HG02870 (cell line): ENCODE results near the gene IMP3.
"Not testable (repeated sequence)": the region's sequence is repeated elsewhere in the genome, so short reads cannot be mapped to it uniquely, and the experiment has no call there.

Experiments used
- ATAC-seq: cut with Tn5 transposase; IDR thresholded peaks from one replicate; pipeline ENCODE4 v1.9.1; 2021; ENCODE audit warnings: mild to moderate bottlenecking, moderate library complexity; ENCODE audit not compliant: unreplicated experiment

Gene IMP3, protein sequence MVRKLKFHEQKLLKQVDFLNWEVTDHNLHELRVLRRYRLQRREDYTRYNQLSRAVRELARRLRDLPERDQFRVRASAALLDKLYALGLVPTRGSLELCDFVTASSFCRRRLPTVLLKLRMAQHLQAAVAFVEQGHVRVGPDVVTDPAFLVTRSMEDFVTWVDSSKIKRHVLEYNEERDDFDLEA

DNA sequence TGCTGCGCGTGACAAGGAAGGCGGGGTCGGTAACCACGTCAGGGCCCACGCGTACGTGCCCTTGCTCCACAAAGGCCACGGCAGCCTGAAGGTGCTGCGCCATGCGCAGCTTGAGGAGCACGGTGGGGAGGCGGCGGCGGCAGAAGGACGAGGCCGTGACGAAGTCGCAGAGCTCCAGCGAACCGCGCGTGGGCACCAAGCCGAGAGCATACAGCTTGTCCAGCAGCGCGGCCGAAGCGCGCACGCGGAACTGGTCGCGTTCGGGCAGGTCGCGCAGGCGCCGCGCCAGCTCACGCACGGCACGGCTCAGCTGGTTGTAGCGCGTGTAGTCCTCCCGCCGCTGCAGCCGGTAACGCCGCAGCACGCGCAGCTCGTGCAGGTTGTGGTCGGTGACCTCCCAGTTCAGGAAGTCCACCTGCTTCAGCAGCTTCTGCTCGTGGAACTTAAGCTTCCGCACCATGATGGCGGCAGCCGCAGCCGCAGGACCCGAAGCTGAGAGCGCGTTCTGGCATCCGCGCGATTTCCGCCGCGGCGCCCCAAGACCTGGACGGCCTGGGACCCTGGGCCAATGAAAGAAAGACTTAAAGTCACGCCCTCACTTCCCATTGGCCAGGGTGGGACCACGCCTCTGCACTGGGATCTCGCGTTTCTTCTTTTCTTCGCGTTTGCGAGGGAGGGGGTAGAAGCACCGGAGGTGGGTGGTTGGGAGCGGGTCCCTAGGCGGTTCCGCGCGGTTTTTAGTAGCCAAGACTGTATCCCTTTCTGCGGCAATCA is at the start of gene IMP3:
Gene IMP3, minus strand, starts transcription at position 516 of the 774 bp plus-strand sequence. Its CDS starts 56 bp downstream, at position 460.
- peak; percentile 89 for ATAC-seq

DNA sequence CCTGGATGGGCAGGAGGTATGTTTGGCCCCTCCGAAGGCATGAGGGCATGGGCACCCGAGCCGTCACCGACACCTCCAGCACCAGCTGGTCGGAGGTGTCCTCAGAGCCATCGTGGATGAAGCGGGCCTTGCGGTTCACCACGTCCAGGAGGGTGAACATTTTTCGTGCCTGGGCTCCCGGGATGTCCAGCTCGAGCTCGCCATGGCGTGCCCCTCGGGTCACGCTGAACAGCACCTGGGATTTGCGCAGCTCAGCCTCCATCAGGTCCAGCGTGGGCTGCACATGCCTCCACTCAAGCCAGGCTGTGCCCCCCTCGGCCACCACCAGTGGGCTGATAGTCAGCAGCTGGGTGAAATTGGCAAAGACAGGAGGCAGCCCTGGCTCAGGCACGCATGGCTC is 49.4 kb upstream of the IMP3 start:
- not testable (repeated sequence) for ATAC-seq

DNA sequence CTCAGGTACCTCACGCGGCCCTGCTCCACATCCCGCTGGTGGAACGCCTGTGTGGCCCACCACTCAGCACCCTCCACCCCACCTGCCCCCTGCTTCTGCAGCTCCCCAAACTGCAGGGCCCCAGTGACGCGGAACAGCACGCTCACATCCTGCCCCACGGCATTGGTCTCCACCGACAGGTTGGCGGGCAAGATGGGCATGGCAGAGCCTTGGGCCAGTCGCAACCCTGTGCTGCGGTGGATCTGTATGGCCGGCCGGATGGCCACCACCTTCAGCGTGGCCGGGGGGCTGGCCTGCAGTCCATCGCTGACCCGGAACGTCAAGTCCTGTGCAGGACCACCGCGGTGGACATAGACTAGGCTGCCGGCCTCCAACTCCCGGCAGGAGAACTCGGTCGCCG is 48.8 kb upstream of the IMP3 start:
- ATAC-seq: no peak

DNA sequence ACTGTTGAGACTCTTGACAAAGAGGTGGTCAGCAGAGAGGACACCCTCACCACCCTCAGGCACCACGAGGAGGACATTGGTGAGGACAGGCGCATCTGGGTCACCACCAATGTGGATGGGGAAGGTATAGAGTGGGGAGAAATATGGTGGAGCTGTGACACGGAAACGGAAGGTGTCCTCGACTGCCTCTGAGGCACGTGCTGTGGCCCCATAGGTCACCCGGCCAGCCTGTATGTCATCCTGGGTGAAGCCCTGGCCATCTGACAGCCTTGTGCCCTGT is 48.2 kb upstream of the IMP3 start:
- ATAC-seq: no peak

DNA sequence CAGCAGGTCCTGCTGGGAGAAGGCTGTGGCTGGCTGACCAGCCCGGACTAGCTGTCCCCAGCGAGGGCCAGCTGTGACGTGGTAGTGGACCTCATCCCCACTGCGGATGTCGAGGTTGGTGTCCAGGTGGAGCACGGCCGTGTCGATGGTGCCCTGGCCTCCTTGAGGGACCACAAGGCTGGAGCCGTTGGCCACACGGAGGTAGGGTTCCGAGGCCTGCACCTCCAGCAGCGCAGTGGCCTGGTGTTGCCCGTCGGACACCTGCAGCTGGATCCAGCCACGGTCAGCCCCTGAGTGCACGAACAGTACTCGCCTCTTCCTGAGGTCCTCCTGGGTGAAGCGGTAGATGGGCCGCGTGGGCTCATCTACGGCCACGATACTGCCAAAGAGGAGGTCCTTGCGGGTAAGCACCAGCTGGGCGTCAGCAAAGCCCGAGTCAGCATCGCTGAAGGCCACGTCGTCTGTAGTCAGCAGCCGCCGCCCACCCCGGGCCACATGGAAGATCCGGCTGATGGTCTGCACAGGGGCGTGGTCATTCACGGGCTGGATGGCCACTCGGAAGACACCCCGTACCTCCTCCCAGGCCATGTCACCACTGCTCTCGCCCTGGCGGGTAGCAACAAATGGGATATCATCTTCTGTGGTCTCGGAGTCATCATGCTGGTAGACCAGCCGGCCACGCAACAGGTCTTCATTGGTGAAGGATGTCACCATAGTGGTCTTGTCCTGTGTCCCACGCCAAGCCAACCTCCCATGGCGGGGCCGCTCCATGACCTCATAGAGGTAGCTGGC is 47.7 kb upstream of the IMP3 start:
- no peak for ATAC-seq

DNA sequence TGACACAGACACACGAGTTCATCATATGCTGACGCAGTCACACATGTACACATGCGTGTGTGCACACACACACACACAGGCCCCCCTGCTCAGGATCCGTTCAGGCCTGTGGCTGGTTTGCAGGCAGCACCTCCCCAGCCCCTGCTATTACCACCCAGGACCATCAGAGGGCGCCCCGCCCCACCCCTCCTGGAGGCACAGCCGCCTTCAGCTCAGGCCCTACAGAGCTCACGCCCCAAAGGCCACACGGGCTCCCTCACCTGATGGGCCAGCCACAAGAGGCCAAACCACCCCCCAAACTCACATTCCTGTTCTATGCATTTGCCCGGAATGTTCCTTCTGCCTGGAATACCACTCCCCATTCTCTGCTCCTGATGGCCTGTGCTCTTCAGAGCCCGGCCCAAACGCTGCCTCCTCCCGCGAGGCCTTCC is 46.2 kb upstream of the IMP3 start:
- ATAC-seq: not testable (repeated sequence)

DNA sequence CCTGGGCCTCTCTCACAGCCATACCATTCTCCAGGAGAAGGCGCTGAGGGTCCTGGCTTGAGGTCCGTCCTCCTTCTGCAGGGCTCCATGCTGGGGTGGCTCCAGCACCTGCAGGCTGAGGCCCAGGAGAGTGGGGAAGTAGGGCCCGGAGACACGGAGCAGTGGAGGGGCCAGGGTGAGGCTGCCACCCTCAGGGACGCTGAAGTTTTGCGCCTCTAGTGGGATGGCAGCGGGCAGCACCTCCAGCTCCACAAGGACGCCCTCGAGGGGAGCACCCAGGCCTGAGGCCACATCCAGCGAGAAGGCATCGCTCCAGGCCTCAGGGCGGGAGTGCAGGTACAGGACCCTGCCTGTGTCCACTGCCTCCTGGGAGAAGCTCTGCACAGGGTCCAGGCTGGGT is 45.2 kb upstream of the IMP3 start:
- ATAC-seq: no peak

DNA sequence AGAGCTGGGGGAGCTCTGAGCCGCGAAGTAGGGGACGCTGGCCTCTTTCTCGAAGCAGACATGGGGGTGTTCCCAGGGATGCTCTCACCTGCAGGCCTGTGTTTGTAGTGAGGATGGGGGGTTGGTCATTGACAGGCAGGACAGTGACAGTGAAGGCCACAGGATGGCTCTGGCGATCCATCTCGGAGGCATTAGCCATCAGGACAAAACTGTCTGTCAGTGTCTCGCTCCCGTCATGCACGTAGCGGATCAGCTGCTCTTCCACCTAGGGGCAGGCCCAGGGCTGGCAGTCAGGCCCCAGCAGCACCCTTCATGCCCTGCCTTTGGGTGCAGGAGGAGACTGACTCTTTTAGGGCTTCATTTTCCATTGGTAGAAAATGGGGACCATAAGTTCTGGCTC is 44.6 kb upstream of the IMP3 start:
- no peak for ATAC-seq

DNA sequence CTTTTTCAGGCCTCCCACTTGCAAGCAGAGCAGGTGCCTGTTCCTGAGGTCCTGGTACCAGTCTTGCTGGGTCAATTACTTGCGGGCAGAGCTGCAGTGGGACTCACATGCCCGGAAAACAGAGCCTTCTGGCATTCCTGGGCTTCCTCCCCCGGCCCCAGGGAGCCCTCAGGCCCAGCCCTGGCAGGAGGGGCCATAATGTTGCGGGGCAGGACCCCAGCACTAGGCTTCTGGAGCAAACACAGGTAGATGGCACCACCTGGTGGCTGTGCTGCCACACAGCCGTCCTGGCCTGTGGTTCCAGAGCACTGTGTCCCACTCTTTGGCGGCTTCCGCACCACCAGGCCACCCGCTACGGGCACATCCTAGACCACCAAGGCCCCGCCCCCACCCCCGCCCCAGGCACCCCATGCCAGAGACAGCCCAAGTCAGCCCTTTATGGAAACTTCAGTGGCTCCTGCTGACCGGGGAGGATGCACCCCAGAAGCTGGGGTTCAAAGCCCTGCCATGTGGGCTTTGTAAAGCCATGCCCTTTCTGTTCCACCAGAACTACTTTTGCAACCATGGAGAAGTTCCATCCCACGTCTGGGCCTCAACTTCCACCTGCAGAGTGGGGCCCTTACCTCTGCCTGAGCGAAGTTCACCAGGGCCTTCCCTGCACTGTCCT is 43.8 kb upstream of the IMP3 start:
- ATAC-seq: not testable (repeated sequence)

DNA sequence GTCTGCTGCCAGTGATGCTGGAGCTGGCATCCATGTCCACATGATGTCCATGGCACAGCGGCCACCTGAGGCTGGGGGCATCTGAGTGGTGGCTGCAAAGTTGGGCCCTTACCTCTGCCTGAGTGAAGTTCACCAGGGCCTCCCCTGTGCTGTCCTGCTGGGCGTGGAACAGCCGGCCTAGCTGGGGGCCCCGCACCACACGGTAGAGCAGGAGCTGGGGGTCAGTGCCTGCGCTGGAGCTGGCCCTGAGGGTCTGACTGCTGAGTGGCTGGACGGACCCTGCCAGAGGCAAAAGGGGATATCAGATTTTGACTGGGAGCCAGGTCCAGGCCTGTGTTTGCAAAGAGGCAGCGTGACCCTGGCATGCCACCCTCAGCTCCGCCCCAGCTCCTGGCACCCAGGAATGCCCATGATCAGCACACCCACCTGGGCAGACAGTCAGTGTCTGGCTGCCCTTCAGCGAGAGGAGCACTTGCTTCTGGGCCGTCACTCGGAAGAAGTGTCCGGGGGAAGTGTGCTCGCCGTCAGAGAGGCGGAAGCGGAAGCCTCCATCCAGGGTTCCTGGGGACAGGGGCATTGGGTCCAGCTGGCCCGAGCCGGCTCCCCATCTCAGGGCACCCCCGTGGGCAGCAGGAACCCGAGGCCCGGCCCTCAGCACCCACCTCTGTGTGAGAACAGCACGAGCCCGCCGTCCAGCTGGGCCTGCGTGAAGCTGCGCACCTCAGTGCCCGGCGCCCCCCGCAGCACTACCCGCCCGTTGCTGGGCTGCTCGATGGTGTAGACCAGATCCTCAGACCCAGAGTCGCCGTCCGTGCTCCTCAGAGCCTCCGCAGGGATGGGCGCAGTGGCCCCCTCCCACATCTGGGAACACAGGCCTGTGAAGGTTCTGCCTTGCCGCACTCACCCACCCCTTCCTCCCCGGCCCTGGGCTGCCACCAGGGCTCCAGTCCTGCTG is 42.4 kb upstream of the IMP3 start:
- no peak for ATAC-seq

DNA sequence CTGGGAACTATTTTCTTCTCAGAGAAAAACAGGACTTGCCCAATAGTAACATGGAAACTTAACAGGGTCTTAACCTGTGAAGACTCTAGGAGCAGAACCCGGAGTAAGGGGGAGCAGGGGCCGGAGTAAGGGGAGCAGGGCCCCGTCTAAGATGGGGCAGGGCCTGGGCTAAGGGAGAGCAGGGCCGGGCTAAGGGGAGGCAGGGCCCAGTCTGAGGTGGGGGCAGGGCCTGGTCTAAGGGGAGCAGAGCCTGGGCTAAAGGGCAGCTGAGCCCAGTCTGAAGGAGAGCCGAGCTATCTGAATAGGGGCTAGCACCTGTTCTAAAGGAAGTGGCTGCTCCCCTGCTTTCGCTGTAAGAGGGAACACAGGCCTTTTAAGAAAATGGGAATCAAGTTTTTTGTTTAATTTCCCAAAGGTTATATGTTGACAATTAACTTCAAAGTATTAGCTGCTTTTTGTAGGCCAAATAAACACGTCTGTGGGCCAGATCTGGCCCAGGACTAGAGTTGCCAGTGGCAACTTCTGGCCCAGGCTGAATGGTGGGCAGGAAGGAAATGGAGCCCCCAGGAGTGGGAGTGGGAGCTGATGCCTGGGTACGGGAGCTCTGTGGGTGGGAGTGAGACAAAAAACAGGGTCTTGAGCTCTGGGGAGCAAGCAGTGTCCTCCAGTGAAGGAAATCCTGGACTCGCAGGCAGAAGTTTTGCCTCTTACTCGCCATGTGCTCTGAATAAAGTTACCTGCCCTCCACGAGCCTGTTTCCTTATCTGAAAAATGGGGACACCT is 40.2 kb upstream of the IMP3 start:
- no peak for ATAC-seq

DNA sequence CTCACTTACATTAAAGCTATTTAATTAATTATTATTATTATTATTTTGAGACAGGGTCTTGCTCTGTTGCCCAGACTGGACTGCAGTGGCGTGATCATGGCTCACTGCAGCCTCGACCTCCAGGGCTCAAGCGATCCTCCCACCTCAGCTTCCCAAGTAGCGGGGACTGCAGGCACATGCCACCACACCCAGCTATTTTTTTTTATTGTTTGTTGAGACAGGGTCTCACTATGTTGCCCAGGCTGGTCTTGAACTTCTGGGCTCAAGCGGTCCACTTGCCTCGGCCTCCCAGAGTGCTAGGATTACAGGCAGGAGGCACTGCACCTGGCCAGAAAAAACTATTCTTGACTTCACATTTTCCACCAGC is 38.3 kb upstream of the IMP3 start:
- not testable (repeated sequence) for ATAC-seq

DNA sequence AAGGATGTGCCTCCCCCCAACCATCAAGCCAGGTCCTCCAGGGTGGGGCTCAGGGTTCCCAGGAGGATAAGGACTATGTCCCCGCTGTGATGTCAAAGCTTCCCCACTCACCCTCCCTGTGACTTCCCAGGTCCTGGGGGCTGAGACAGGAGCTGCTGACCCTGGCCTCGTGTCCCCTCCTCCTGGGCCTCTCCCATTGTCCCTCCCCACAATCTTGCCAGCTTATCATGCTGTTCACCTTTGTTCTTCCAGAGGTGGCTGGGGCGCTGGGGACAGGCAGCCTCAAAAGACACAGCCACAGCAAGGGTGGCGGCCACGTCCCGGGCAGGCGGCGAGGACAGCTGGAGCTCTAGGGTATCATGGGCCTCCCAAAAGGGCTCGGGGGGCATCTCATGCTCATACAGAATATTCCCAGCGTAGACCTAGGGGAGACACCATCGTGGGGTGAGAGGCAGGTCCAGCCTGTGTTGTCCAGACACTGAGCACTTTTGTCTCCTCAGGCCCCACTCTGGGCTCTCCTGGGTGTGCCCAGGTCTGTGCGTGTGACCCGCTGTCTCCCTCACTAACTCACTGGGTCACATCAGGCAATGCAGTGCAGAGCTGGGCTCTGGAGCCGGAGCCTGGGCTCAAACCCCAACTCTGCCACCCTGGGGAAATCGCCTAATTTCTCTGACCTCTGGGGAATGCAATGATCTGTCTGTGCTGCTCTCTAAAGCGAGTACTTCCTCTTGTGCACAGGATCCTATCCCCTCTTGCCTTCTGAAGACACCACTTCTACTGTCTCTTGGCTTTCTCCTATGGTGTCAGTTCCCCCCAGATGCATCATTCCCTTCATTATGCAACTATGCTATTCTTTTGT is 37.7 kb upstream of the IMP3 start:
- ATAC-seq: no peak

DNA sequence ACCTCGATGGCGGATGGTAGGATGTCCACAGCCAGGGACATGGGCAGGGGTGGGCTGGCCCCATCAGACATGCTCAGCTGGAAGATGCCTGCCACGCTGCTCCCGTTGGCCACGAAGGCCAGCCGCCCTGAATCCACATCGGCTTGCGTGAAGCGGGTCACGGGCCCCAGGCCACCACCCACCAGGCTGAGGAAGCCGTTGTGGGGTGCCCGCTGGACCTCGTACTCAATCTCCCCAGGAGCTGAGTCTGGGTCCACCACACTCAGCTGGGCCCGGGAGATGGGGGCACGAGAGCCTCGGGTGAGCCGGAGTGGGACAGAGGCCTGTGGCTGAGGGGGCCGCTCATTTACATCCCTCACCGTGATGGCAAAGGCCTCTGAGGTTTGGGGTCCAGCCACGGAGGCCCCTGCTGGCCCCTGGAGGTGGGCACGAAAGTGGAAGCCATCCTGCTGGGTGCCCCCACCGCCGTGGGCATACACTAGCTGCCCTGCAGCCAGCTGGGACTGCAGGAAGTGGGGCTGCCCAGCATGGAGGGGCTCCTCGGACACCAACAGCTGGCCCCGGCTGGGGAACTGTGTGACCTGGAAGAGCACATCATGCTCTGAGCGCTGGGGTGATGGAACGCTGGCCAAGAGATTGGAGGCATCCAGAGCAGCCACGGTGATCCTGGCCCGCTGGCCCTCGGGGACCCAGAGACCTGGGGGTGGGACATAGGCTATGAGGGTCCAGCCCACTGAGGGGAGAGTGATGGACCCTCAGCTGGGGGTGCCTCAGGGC is 36.9 kb upstream of the IMP3 start:
- no peak for ATAC-seq

DNA sequence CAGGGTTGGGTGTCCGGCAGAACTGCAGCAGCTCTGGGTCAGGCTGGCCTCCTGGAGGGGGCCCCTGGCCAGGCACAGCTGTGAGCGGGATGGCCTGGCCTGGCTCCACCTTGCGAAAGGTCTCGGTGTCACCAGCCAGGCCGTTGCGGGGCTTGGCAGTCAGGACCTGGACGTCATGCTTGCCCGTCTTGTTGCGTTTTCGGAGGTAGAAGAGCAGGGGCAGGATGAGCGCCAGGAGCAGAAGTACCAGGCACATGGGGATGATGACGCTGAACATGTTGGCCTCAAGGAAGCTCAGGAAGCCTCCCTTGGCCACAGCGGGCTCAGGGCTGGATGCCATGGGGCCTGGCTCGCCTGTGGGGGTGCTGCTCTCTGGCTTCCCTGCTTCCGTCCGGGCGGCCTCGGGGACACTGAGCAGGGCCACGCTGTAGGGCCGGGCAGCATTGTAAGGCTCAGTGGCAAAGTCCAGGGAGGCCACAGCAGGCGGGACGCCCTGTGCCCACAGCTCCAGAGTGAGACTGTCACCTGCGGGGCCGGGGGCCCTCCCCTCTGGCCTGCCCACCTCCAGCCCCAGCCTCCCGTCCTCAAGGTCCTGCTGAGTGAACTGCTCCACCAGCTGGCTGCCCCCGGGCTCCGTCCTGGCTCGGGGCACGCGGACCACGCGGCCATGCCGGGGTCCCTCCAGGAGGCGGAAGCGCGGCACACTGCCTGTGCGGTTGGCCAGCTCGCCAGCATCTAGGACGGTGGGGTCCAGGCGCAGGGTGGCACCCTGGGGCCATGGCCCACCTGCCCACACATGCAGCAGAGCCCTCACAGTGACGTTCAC is 35.8 kb upstream of the IMP3 start:
- no peak for ATAC-seq

DNA sequence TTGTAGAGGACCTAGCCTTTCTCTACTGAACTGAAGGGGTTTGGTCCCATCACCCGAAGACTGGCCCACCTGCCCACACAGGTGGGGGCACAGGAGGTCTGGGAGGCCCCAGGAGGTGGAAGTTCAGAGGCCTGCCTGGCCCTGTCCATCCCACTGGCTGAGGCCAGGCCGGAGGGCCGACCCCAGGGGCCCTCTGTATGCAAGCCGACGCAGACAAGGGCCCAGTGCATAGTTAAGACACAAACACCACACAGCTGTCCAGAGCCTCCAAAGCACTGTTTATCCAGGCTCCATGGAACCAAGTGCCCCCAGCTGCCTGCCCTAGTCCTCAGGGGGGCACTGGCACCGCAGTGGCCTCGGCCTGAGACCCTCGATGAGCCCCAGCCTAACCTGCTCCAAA is 34.3 kb upstream of the IMP3 start:
- no peak for ATAC-seq
